ENCODE data around the gene BRSK1.

Gene BRSK1

DNA sequence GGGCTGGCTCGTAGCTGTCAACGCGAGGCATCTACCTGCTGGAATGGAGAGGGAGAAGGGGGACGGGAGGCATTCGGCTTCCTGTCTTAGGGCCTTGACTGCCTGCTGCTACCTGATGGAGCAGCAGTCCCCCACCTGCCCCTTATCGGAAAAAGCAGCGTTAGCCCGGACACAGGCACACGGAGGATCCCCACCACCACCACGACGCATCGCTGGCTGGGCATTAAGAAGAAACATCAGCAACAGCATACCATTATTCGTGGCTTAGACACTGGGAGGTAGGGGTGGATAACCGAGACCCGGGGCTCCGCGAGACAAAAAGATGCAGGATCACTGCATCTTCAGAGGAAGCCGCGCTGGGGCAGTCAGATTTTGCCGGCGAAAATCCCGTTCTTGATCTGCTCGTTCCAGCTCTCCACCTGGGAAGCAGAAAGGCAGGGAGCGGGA is 69.6 kb downstream of the BRSK1 start:
- DNase-seq (ENCODE audit: low read depth), result no peak

DNA sequence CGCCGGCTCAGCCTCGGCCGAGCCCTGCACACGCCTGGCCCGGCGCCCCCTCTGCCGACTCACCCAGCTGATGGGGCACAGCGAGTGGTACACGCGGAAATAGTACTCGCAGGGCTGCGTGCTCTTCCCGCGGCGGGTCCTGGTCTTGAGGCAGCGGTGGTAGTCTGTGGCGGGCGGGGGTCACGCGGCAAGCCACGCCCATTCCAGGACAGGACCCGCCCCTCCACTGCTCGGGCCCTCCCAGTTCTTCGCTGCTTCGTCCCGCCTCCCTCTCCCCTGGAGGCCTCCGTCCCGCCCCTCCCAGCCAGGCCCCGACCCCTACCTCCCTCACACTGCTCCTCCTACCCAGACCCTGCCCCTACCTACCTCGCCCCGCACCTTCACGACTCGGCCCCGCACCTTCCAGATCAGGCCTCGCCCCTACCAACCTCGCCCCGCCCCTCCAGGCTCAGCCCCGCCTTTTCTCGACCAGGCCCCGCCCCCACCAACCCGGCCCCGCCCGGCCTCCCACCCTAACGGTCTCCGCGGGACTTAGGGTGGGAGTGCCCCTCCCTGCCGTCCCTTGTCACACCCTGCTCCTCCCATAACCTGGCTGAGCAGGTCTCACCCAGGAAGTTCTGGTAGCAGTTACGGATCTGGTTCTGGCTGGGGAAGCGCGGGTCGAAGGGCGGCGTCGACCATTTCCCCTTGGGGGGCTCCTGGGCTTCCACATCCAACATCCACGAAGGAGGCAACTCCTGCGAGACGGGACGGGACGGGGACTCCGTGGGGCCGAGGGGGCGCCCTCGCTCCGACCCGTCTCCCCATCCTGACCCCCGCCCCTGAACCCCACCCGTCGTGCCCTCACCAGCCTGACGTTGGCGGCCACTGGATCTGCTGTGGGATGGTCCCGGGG is 70.3 kb downstream of the BRSK1 start:
- DNase-seq (ENCODE audit: low read depth), result no peak

DNA sequence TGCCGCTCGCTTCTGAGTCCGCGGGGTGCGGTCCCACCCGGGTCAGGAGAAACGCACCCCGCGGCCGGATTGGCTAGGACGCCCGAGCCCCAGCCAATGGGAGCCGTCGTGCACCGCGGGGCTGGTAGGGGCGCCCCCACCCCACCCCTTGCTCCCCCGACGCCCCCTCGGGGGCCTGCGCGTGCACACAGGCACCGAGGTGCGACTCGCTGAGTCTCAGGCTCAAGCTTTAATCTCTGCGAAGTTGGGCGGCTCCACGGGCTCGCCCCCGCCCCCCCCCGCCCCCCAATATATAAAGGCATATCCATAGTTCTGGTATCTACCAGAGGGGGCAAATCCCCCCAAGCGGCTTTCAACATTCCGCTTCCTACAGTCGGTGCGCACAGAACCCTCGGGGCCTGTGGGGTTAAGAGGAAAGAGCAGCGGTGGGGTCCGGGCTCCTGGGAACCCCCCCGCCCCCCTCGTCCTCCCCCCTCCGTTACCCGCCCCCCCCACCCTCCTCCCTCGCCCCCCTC is 71.0 kb downstream of the BRSK1 start, which contains the start of gene COX6B2:
TSS of gene COX6B2 (minus strand) at position 22 of the 515 bp plus-strand sequence. CDS start 198 bp downstream, outside the sequence.
- no peak for DNase-seq (ENCODE audit: low read depth)

DNA sequence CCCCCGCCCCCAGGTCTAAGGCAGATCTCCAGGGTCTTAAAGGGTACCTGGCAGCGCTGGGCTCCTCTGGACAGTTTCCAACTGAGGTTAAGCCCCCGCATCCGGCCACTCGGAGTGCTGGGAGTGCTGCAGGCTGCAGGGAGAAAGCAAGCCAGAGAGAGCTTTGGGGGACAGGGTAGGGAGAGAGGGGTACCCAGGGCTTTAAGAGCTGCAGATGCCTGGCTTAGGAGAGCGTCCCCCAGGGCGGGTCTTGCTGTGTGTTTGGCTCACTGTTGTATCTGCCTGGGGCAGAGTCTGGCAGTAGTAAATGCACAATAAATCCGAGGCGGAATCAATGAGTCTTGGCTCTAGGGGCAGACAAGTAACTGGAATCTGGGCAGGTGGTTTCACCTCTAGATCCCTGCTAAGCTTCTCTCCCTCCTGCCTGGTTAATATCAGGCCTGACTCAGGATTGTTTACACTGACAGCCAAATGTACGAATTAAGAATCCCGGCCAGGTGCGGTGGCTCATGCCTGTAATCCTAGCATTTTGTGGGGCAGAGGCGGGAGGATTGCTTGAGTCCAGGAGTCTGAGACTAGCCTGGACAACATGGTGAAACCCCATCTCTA is 71.5 kb downstream of the BRSK1 start:
- no peak for DNase-seq (ENCODE audit: low read depth)

- no peak for DNase-seq (ENCODE audit: low read depth)
Measured at GRCh38 chr19:55358493-55358892, 74.7 kb downstream of the BRSK1 start.

DNA sequence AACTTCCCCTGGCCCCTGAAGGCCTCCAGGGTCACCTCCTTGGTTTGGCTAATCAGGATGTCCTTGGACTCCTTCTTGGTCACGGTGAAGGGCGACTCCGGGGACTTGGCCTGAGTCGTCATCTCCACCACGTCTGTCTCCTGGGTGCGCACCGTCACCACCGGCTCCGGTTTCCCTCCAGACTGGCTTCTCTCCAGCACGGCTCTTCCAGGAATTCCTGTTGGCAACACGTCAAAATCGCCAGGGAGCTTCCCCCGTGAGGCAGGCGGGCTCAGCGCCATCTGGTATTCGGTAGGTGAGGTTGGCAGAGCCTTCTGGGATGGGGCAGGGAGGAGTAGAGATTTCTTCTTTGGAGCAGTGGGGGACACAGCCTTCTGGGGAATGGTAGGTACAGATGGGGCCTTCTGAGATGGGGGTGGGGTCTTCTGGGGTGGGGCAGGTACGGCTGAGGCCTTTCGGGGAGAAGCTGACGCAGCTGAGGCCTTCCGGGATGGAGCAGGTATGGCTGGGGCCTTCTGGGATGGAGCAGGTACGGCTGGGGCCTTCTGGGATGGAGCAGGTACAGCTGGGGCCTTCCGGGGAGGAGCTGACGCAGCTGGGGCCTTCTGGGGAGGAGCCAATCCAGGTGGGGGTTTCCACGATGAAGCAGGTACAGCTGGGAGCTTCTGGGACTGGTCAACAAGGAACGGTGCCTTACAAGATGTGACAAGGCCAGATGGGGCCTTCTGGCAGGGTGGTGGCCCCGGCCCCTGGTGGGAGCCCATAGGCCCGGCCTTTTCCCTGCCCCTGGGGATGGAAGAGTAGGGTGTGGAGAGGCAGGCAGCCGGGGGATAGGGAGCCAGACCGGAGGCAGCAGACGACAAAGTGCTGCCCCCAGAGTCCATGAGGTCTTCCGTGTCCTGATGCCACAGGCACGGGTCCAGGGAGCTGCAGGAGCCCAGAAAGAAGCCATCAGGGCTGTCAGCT is 75.4 kb downstream of the BRSK1 start:
- no peak for DNase-seq (ENCODE audit: low read depth)

DNA sequence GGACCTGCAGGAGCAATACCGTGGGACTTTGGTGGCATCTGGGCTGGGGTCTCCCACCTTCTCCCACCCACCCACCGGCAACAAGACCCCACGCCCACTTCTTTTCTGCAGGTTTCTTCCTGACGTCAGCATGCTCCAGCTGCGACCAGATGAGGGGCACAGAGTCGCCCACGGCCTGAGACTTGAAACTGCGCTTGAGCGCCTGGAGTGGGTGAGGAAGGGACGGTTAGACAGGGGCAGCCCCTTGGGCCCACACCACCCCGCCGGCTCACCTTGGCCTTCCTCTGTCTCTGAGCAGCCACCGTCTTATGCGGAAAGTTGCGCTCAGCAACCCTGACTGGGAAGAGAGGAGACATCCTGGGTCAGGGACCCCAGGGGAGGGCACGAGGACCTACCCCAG is 77.1 kb downstream of the BRSK1 start:
- DNase-seq (ENCODE audit: low read depth), result no peak

Measured in HS-27A (cell line).